AG04449 (cell line): ENCODE measurements around the gene POU6F1.

Experiments
- CTCF ChIA-PET: fragments of 350-600 bp; formaldehyde crosslinking; extraction: SDS; loops from one replicate; lab custom pipeline; 2021; ENCODE audit warnings: antibody characterized with exemption; lab: Yijun Ruan, JAX
- POLR2A ChIA-PET: fragments of 400-600, 350-600 bp; formaldehyde crosslinking; extraction: SDS; loops from one replicate; lab custom pipeline; 2020; ENCODE audit warnings: antibody characterized with exemption, inconsistent platforms; lab: Yijun Ruan, JAX
- DNase-seq: peaks from one replicate; pipeline ENCODE4 v3.0.0-alpha.2; 2010; ENCODE audit warnings: low read depth, low spot score
- H3K4me3 ChIP-seq: 2 replicates; pipeline ENCODE4 v1.5.1; 2011; ENCODE audit warnings: low read depth, mild to moderate bottlenecking, control low read depth, low read length
- CTCF ChIP-seq: IDR thresholded peaks from one replicate; pipeline ENCODE4 v1.5.1; 2011; ENCODE audit warnings: mild to moderate bottlenecking, moderate library complexity, low read length, control low read depth, inconsistent platforms; ENCODE audit not compliant: insufficient read depth; ENCODE audit errors: missing control alignments

POU6F1 gene

GRCh38 chr12:51185171-51185717 lies 32.6 kb downstream of the POU6F1 start:
- ChIA-PET POLR2A (no interaction called here), CTCF (no interaction called here)
- TF ChIP-seq CTCF: no peak
- no peak overlapping the region for H3K4me3 ChIP-seq
- DNase-seq: no peak

GRCh38 chr12:51183816-51184215 lies 34.0 kb downstream of the POU6F1 start:
- DNase-seq: no peak
- no peak for TF ChIP-seq CTCF
- ChIA-PET POLR2A (interaction anchor here (1.2 kb wide), 1 partner anchor 100 kb away, joined by 4 read pairs; the partner anchor contains the start of gene CSRNP2), CTCF (no interaction called here)
- H3K4me3 ChIP-seq: no peak overlapping the region

DNA sequence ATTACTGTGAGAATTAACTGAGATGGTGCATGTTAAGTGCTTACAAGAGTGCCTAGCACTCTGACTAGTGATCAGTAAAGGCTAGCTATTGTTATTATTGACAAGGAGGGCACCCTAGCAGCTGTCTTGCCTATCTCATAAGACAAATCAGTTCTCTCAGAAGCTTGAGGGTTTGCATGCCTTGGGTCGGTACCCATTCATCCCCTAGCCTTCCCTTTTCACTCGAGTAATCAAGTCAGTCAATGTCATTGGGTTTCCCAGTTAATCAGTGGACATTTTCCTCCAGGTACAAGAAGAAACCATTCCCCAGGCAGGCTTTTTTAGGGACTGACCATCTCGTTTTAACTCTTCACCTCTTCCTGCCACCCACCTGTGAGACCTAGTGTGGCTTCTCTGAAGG lies 34.5 kb downstream of the POU6F1 start:
- CTCF ChIA-PET: no interaction called here
- no peak overlapping the region for H3K4me3 ChIP-seq
- no peak for DNase-seq
- TF ChIP-seq CTCF: no peak
- POLR2A ChIA-PET: interaction anchor here (1.2 kb wide), 1 partner anchor 100 kb away, joined by 4 read pairs; the partner anchor contains the start of gene CSRNP2

DNA sequence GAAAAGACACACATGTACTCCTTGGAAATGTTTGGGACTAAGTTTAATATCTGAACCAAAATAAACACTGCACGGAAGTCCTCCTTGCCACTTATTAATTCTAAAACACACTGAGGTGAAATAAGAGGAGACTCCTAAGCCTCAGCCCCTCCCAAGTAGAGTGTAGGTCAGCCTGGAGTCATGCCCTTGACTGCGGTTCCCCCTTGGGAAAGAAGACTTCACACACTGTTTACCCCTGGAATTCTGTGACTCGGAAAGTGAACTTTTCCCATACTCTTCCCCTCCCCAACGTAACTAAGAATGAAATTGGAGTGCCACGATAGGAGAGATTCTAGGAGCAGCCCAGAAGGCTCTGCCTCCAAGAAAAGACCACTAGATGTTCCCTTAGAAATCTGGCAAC lies 36.3 kb downstream of the POU6F1 start:
- no peak for DNase-seq
- ChIA-PET POLR2A (no interaction called here), CTCF (no interaction called here)
- H3K4me3 ChIP-seq: no peak overlapping the region
- no peak for TF ChIP-seq CTCF

GRCh38 chr12:51177897-51178296 lies 40.0 kb downstream of the POU6F1 start:
- TF ChIP-seq CTCF: no peak
- no peak overlapping the region for H3K4me3 ChIP-seq
- CTCF ChIA-PET: interaction anchor here (1.3 kb wide), 1 partner anchor 40 kb away, joined by 3 read pairs; the partner anchor contains the start of gene POU6F1
- POLR2A ChIA-PET: no interaction called here
- no peak for DNase-seq

GRCh38 chr12:51174501-51174900 lies 43.4 kb downstream of the POU6F1 start:
- no peak for TF ChIP-seq CTCF
- ChIA-PET POLR2A (no interaction called here), CTCF (no interaction called here)
- no peak for DNase-seq
- no peak overlapping the region for H3K4me3 ChIP-seq
